Stimulated activated CD4-positive, alpha-beta T cell treated with anti-CD3 and anti-CD28 coated beads, Interleukin-12 subunit alpha, Interleukin-12 subunit beta, amount 100 ng/mL, for 48 hours (primary cell): ENCODE data around the gene PTAR1.

ENCODE experiments used
- DNase-seq, 3 donors: peaks; one replicate each; pipeline ENCODE4 v3.0.0-alpha.2; 2020; ENCODE audit warnings: low read depth in 2 of 3, low spot score in 1 of 3

Gene PTAR1

DNA sequence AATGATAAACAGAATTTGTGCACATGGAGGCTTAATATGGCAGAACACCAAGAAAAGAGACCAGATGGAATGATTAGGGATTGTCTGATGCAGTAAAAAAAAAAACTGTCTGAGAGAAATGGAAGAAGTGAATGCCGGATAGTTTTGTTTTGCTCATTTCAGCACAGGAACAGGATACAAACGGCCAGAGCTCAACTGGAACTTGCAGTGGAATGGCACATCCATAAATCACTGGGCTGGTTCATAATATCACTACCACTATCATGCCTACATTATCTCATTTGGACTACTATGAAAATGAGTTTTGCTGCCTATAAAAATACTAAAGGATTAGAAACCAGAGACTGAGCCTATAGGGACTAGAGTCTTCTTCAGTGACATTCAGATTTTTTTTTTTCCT, 9.7 kb downstream of the PTAR1 start:
- no peak for DNase-seq

DNA sequence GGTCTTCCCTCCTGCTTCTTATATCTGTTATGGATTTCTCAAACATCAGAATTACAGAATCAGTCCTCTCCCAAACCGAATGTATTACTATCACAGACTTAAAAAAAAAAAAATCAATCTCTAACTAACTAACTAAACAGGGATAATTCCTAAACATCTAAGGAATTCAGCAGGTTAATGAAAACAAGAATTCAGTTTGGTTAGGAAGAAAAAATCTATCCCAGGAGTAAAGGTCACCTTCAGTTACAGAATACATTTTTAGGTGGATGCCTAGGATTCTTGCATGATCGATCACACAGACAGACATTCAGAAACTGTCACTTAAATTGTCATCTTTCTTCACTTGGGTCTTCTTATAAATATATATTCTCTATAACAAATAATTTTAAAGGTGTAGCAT, 11.5 kb downstream of the PTAR1 start:
- no peak for DNase-seq

DNA sequence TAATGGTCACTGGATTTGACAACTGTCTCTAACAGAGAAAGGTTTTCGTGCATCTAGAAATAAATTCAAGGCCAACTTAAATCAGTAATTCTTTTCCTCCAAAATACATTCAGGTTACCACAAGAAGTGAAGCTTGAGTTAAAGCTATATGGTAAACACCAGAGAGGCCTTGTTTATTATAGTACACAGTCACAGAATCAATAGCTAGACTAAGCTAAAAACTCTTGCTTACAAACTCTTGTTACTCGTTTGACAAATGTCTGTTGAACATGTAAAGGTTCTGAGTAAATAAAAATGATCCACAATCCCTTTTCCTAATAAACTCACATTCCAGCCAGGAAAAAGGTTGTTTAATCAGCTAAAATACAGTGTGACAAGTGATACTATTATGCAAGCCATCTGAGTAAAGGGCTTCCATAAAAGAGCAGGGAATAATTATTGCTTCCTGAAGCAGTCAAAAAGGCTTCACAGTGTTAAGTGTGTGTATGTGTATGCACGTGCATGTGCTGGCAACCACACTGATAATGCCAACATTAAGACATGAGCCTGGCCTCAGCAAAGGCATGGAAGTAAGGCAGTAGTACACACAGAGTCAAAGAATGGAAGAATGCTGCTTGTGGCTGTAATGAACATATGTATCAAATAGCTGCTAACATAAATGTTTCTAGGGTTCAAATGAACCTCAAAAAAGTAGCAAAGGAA, 12.8 kb downstream of the PTAR1 start:
- no peak for DNase-seq

GRCh38 chr9:69745716-69746437, 13.9 kb downstream of the PTAR1 start:
- no peak for DNase-seq

DNA sequence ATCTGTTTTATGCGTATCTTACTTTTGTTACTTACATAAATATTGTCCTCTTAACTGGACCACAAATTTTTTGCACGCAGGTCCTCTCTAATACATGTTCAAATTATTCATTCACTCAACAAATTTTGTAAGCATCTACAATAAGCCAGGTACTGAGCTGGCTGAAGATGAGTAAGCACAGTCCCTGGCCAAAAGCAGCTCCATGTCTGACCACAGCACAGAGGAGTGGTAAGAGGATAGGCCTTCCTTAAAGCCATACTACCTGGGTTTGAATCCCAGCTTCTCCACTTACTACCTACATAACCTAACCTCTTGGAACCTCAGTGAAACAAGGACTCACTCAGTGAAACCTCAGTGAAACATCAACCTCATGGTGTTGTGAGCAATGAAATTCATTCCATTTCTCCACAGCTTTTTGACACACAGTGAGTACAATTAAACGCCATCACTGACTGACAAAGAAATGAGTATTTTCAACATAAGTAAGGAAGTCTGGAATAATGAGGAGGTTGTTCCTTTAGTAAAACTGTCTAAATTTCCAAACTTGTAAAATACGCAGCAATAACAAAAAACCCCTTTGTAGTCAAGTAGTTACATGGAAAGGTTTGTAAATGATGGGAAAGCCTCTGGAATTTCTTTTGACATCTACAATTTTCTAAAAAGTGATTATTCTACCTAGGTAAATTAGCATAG, 15.0 kb downstream of the PTAR1 start:
- no peak for DNase-seq

DNA sequence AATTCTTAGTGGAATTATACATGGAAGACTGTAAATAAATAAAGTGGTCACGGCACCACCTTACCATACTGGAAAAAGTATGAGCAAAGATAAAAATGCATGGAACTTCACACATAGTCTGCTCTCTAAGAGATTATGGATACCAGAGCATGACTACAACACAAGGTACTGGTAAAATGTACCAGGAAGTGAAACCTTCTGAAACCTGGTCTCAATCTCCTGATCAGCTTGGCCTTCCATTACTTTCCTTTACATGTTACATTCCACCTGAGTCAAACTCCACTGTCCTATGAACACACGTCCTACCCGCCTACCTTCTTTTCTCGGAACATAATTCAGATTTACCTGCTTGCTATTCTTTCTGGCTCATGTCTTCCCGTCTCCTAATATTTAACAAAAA, 15.9 kb downstream of the PTAR1 start:
- no peak for DNase-seq

- DNase-seq: no peak
These were observed 18.8 kb downstream of the PTAR1 start for GRCh38 chr9:69740872-69741505.

- no peak for DNase-seq
These were observed 28.5 kb downstream of the PTAR1 start for GRCh38 chr9:69731348-69731747.

DNA sequence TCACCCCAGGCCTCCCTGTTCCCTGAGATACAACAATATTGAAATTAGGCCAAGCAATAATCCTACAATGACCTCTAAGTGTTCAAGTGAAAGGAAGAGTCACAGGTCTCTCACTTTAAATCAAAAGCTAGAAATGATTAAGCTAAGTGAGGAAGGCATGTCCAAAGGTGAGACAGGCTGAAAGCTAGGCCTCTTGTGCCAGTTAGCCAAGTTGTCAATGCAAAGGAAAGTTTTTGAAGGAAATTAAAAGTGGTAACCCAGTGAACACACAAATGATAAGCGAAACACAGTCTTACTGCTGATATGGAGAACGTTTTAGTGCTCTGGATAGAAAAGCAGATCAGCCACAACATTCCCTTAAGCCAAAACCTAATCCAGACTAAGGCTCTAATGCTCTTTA, 39.8 kb downstream of the PTAR1 start:
- no peak for DNase-seq

- DNase-seq: no peak
These were observed 40.4 kb downstream of the PTAR1 start for GRCh38 chr9:69719367-69719766.

GRCh38 chr9:69718218-69718617, 41.6 kb downstream of the PTAR1 start:
- DNase-seq: no peak

DNA sequence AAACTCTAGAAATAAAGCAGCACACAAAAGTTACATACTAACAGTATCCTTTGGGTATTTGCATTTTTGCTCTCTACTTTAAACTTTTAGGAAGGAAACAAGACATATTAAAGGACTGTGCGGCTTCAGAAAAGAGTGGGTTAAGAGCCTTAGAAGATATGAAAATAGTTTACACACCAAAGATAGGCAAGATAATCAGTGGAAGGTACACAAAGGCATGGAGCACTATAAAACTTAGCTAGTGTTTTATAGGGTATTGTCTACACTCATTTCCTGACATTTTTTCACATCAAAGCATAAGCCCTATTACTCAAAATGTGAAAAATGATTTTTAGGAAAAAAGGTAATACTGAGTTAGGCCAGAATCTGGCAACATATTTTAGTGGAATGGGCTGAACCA, 44.0 kb downstream of the PTAR1 start:
- DNase-seq: no peak

GRCh38 chr9:69715096-69715495, 44.7 kb downstream of the PTAR1 start:
- DNase-seq: no peak

GRCh38 chr9:69697475-69697874, 62.3 kb downstream of the PTAR1 start:
- DNase-seq: no peak

DNA sequence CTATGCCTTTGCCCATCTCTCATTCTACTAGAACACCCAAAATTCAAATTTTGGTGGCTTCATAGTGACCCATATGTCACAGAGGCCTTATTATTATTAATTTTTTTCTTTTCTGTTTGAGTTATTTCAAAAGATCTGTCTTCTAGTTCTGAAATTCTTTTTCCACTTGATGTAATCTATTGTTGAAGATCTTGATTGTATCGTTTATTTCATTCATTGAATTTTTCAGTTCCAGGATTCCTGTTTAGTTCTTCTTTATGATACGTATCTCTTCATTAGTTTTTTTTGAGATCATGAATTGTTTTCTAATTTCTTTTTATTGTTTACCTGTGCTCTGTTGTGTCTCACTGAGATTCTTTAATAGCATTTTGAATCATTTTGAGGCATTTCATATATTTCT, 63.0 kb downstream of the PTAR1 start:
- DNase-seq: no peak

GRCh38 chr9:69689991-69690538, 69.7 kb downstream of the PTAR1 start:
- no peak for DNase-seq

- DNase-seq: no peak
These were observed 75.9 kb downstream of the PTAR1 start for GRCh38 chr9:69683927-69684326.

DNA sequence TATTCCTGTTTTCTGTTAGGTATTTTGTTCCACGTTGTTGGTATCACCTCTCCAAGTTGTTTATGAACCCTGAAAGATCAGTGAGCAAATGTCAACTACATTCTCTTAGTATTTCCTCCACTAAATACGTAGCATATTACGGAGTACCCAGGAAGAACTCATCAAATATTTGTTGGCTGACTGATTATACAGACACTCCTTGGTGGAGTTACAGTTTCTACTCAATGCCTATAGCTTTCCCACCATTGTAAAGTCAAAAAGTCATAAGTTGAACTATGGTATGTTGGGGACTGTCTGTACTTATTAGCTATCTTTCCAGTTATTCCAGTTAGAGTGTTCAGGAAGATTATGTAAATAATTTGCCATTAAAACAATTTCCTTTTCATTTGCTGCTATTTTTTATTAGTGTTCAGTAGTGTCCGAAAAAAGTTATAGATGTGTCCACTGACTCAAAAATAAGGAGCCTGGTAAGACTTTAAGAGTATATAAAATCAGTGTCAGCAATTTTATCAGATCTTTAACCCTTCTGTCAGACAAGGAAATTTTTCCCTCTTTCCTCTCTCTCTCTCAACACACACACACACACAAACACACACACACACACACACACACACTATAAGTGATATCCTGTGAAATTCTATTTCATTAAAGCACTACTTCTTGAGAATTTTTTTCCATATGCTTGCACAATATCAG, 80.8 kb downstream of the PTAR1 start:
- no peak for DNase-seq

DNA sequence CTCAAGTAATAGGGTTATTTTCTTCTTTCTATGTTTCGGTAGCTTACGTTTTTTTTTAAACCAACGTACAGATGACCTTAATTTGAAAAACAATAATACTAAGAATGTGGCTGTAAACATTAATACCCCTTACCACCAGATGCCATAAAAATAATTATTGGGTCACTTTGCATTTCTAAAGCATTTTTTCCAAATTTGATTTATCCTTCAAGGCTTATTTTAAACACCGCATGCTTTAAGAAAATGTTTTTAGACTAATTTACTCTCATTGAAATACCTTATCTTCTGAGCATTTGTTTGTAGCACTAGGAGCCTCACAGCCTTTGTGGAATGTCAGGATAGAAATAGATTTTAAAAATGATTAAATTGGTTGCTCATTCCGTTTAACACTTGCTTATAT, 81.9 kb downstream of the PTAR1 start:
- DNase-seq: no peak

DNA sequence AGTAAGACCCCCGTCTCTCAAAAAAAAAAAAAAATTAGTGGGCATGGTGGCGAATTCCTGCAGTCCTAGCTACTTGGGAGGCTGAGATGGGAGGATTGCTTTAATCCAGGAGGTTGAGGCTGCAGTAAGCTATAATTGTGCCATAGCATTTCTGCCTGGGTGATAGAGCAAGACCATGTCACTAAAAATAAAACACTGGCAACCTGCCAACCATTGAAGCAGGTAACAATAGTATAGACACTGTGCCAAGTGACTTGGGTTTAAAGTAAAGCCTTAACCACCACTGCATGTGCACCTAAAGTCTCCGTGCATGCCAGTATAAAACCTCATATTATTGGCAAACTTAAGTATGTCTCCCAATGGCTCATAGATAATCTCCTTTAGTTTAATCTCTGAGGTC, 84.2 kb downstream of the PTAR1 start:
- no peak for DNase-seq
